A549 (cell line): ENCODE data around the gene TMEM250. TPM values are rescaled to one million over a fixed set of nuclear protein-coding genes. Genes with fewer than 3 reads are reported as not detected.

ENCODE experiments used
- ATAC-seq, 2 experiments: fragments of 200-7000 bp in 1 of 2; fragments of >200 bp in 1 of 2; cut with Nextera tagmentation in 1 of 2; cut with Tn5 transposase in 1 of 2; 3 replicates each; pipeline versions ENCODE4 v1.8.0 to v1.9.1; 2018 to 2020; ENCODE audit warnings: mild to moderate bottlenecking in 1 of 2, moderate library complexity in 1 of 2
- CTCF ChIA-PET: fragments of 300-600 bp; sonication (Branson Sonifier 250); formaldehyde crosslinking; extraction: SDS; loops from one replicate; lab custom pipeline; 2021; ENCODE audit warnings: antibody characterized with exemption, inconsistent platforms; lab: Yijun Ruan, JAX
- POLR2A ChIA-PET: fragments of 350-600 bp; formaldehyde crosslinking; extraction: SDS; loops from one replicate; lab custom pipeline; 2021; ENCODE audit warnings: antibody characterized with exemption, inconsistent platforms; lab: Yijun Ruan, JAX
- DNase-seq, 2 experiments: peaks; one replicate each; pipeline versions ENCODE4 v3.0.0 to v3.0.0-alpha.2; 2011 to 2016; ENCODE audit warnings: low read depth in 1 of 2, low spot score in 1 of 2
- FAIRE-seq: peaks from 2 replicates; lab custom pipeline; 2011; peaks lifted over from hg19 to GRCh38; lab: Jason Lieb, UNC
- H3K27ac ChIP-seq, 2 experiments: fragments of >200 bp; sonication (Bioruptor Twin); formaldehyde crosslinking; 3 replicates each; pipeline ENCODE4 v1.5.1; 2016 to 2017
- H3K4me1 ChIP-seq: fragments of >200 bp; sonication (Bioruptor Twin); formaldehyde crosslinking; 3 replicates; pipeline ENCODE4 v1.6.1; 2016
- H3K4me2 ChIP-seq: fragments of >200 bp; sonication (Bioruptor Twin); formaldehyde crosslinking; 3 replicates; pipeline ENCODE4 v1.6.1; 2016
- H3K4me3 ChIP-seq: fragments of >200 bp; sonication (Bioruptor Twin); formaldehyde crosslinking; 3 replicates; pipeline ENCODE4 v1.5.1; 2016
- H3K9me3 ChIP-seq: fragments of >200 bp; sonication (Bioruptor Twin); formaldehyde crosslinking; 3 replicates; pipeline ENCODE4 v1.6.1; 2016
- BCL3 ChIP-seq: fragments of >200 bp; sonication (Bioruptor Twin); formaldehyde crosslinking; IDR thresholded peaks from 3 replicates; pipeline ENCODE4 v1.6.1; 2016
- BHLHE40 ChIP-seq: IDR thresholded peaks from 2 replicates; pipeline ENCODE4 v1.6.1; 2012; ENCODE audit warnings: low read depth, low read length, inconsistent platforms
- CHD2 ChIP-seq: fragments of 150-350 bp; IDR thresholded peaks from 2 replicates; pipeline ENCODE4 v1.6.1; 2014; ENCODE audit warnings: low read length; ENCODE audit not compliant: partially characterized antibody
- ESRRA ChIP-seq: fragments of 150-350 bp; IDR thresholded peaks from 2 replicates; pipeline ENCODE4 v1.6.1; 2014; ENCODE audit warnings: mild to moderate bottlenecking, low read length, borderline replicate concordance
- FOXS1 ChIP-seq: fragments of 250-450 bp; sonication (Bioruptor Pico); IDR thresholded peaks from 2 replicates; pipeline ENCODE4 v1.5.0; 2020; ENCODE audit warnings: mild to moderate bottlenecking, moderate library complexity
- JUN ChIP-seq, 2 experiments: fragments of >200 bp; sonication (Bioruptor Twin); formaldehyde crosslinking; IDR thresholded peaks; 2 replicates in 1 of 2; 3 replicates in 1 of 2; pipeline ENCODE4 v1.6.1; 2016 to 2017
- KDM5A ChIP-seq: fragments of 200-600 bp; sonication (generic); IDR thresholded peaks from 2 replicates; pipeline ENCODE4 v1.6.1; 2016; ENCODE audit warnings: antibody characterized with exemption, mild to moderate bottlenecking
- MAFK ChIP-seq: fragments of 450-650 bp; IDR thresholded peaks from 2 replicates; pipeline ENCODE4 v1.6.1; 2014; ENCODE audit not compliant: partially characterized antibody
- POLR2A ChIP-seq: IDR thresholded peaks from 2 replicates; pipeline ENCODE4 v1.6.1; 2012; ENCODE audit warnings: mild to moderate bottlenecking, low read length
- POLR2AphosphoS2 ChIP-seq: conservative IDR thresholded peaks from 2 replicates; pipeline ENCODE4 v1.6.1; 2012; ENCODE audit warnings: low read length, improper control_type of control experiment, inconsistent platforms
- RARB ChIP-seq: fragments of 250-450 bp; sonication (Bioruptor Pico); IDR thresholded peaks from 2 replicates; pipeline ENCODE4 v1.8.0; 2021; ENCODE audit warnings: mild to moderate bottlenecking, moderate library complexity
- RCOR1 ChIP-seq: fragments of 150-350 bp; IDR thresholded peaks from 2 replicates; pipeline ENCODE4 v1.6.1; 2014; ENCODE audit warnings: antibody characterized with exemption, low read length, low read depth
- RNF2 ChIP-seq: fragments of 200-600 bp; sonication (generic); IDR thresholded peaks from 2 replicates; pipeline ENCODE4 v1.6.1; 2016; ENCODE audit warnings: low read depth, mild to moderate bottlenecking, antibody characterized with exemption, moderate library complexity, borderline replicate concordance
- SMC3 ChIP-seq: fragments of >200 bp; sonication (Bioruptor Twin); formaldehyde crosslinking; IDR thresholded peaks from 3 replicates; pipeline ENCODE4 v1.6.1; 2018; ENCODE audit warnings: inconsistent platforms
- TFCP2L1 ChIP-seq: fragments of 250-450 bp; sonication (Bioruptor Pico); IDR thresholded peaks from 2 replicates; pipeline ENCODE4 v1.5.0; 2021; ENCODE audit warnings: mild to moderate bottlenecking
- ZC3H11A ChIP-seq: fragments of 450-650 bp; IDR thresholded peaks from 2 replicates; pipeline ENCODE4 v1.6.1; 2014; ENCODE audit warnings: antibody characterized with exemption, mild to moderate bottlenecking
- ZFP36 ChIP-seq: fragments of 450-650 bp; IDR thresholded peaks from 2 replicates; pipeline ENCODE4 v1.6.1; 2014; ENCODE audit warnings: borderline replicate concordance; ENCODE audit not compliant: partially characterized antibody
- ZSCAN20 ChIP-seq: fragments of 250-450 bp; sonication (Bioruptor Pico); IDR thresholded peaks from 2 replicates; pipeline ENCODE4 v1.8.0; 2022; ENCODE audit warnings: mild to moderate bottlenecking, moderate library complexity
- WGBS: methylation state at CpG from one replicate; pipeline ENCODE4 v1.1.6; 2017; ENCODE audit errors: missing lambda C conversion rate; 5-methylcytosine and 5-hydroxymethylcytosine counted together
- polyA plus RNA-seq, 4 experiments: library from polyadenylated mRNA; depleted of rRNA in 3 of 4; stranded (reverse); fragments of >200 nt; fragmentation: RNase III in 1 of 4; extraction: RNeasy Plus Mini Kit Qiagen cat#74134 plus additional on column Dnase treatment in 1 of 4; gene quantifications; 2 replicates in 3 of 4; 3 replicates in 1 of 4; pipeline ENCODE4 v1.2.3, GENCODE V29; 2011 to 2017
- TF ChIP-seq, protein P1 (sequence below): fragments of 450-650 bp; IDR thresholded peaks from 2 replicates; pipeline ENCODE4 v1.6.1; 2014; ENCODE audit warnings: antibody characterized with exemption

The TMEM250 gene
- polyA plus RNA-seq, 2 of the 4 experiments (the other 2 are of a cell fraction): 13.0 to 35.2 TPM

- no peak for TF ChIP-seq MAFK
- no peak for TF ChIP-seq TFCP2L1
- TF ChIP-seq RARB (CRISPR knock-in tag): no peak
- TF ChIP-seq BHLHE40: no peak
- TF ChIP-seq FOXS1 (CRISPR knock-in tag): no peak
Measured at GRCh38 chr9:136098210-136098609, 20.5 kb downstream of the TMEM250 start (continued).

DNA sequence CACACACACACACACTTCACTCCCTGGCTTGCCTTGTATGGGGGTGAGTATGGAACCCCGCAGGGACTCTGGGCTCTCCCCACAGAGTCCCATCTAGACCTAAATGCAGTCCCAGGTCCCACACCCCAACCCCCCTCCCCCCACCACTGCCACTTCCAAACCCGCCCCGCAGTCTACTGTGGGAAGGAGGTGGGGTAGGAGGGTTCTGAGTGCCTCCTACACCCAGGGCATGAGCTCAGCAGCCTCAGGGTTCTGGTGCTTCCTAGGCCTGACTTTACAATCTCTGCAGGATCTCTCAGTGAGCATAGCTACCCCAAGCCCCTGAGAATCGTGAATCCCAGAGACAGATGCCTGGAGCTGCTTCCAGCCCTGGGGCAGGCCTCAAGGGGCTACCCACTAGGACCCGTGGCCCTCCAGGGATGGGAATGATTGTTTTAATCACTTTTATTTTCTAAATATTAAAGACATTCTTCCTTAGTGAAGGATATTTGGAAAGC, 22.1 kb downstream of the TMEM250 start:
- CTCF ChIA-PET: interaction anchor here (0.9 to 4.4 kb wide), 8 partner anchors 10 to 128 kb away, joined by 3 to 27 read pairs (median 4); no protein-coding TSS in a partner anchor
- H3K9me3 ChIP-seq: no peaks in the 10 kb centered on the region
- POLR2A ChIA-PET: interaction anchor here (0.6 to 1.5 kb wide), 3 partner anchors 13 to 1165 kb away, joined by 4 to 6 read pairs (median 5); no protein-coding TSS in a partner anchor
- H3K4me1 ChIP-seq: peaks cover 38% of the 10 kb centered on the region
- no peak for FAIRE-seq
- DNase-seq: no peak
- H3K27ac ChIP-seq: peak overlapping the region; percentile 92 to 94; a peak in 3 of 6 replicates
- H3K4me2 ChIP-seq: peak overlapping the region; percentile 97
- peak overlapping the region; percentile 79; the same call in 2 of the 3 replicates for H3K4me3 ChIP-seq
- 81% methylated on average over 3 of the region's 5 CpGs for WGBS
- no peak for ATAC-seq
- TF ChIP-seq ZFP36 (no peak), BCL3 (no peak), ZSCAN20 (CRISPR knock-in tag) (no peak), RCOR1 (no peak), KDM5A (no peak), ESRRA (no peak), JUN (IDR thresholded peaks at IDR 0.05) (no peak), RNF2 (no peak), POLR2AphosphoS2 (no peak), CHD2 (no peak), TFCP2L1 (no peak)

- FAIRE-seq: no peak
- POLR2A ChIA-PET: interaction anchor here (0.6 to 1.4 kb wide), 5 partner anchors 10 to 1166 kb away, joined by 3 to 8 read pairs (median 3); partner anchors contain the start of gene TMEM250
- peak within 1 kb of the TSS; percentile 92 to 94 for H3K27ac ChIP-seq
Measured at GRCh38 chr9:136095070-136096058, 23.3 kb downstream of the TMEM250 start, which contains the start of gene NACC2. NACC2 (minus strand) TSS chr9:136095289; CDS start chr9:136050521, 44,768 bp downstream.

More at GRCh38 chr9:136095070-136096058, 23.3 kb downstream of the TMEM250 start, which contains the start of gene NACC2:
- CTCF ChIA-PET: interaction anchor here (0.9 to 4.4 kb wide), 5 partner anchors 12 to 103 kb away, joined by 3 to 27 read pairs (median 3); no protein-coding TSS in a partner anchor
- 0 out of 3 replicates have a peak, but pooled peaks have one; percentile 19 for TF ChIP-seq SMC3
- peak; percentile 43 to 54; a peak in 1 of 5 replicates for TF ChIP-seq JUN (IDR thresholded peaks at IDR 0.05)
- TF ChIP-seq BCL3: peak; percentile 50; the same call in 1 of the 3 replicates
- TF ChIP-seq ZC3H11A: no peak
- TF ChIP-seq, protein P1, sequence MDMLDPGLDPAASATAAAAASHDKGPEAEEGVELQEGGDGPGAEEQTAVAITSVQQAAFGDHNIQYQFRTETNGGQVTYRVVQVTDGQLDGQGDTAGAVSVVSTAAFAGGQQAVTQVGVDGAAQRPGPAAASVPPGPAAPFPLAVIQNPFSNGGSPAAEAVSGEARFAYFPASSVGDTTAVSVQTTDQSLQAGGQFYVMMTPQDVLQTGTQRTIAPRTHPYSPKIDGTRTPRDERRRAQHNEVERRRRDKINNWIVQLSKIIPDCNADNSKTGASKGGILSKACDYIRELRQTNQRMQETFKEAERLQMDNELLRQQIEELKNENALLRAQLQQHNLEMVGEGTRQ: no peak
- TF ChIP-seq POLR2A: peak; percentile 62
- 0 out of 2 replicates have a peak, but pooled peaks have one; percentile 48 for TF ChIP-seq TFCP2L1
- DNase-seq (peak in 1 of 2 experiments; percentile 69), ATAC-seq (peak; percentile 31 to 59)
- Histone ChIP-seq H3K9me3 (no peaks in the 10 kb centered on the region), H3K4me3 (peak within 1 kb of the TSS; percentile 79), H3K4me1 (peaks cover 43% of the 10 kb centered on the region), H3K4me2 (peak within 1 kb of the TSS; percentile 97)
- 1% methylated on average over 24 of the region's 143 CpGs for WGBS
